HG03571 (cell line): Measurements from ENCODE around the gene ZMYND15.
A peak's percentile ranks its signal among the peaks of the same experiment; 100 is the strongest.
"Not testable (repeated sequence)": the region's sequence is repeated elsewhere in the genome, so short reads cannot be mapped to it uniquely, and the experiment has no call there.

ENCODE experiments used
- ATAC-seq: cut with Tn5 transposase; IDR thresholded peaks from one replicate; pipeline ENCODE4 v1.9.1; 2021; ENCODE audit not compliant: unreplicated experiment

Gene ZMYND15, protein sequence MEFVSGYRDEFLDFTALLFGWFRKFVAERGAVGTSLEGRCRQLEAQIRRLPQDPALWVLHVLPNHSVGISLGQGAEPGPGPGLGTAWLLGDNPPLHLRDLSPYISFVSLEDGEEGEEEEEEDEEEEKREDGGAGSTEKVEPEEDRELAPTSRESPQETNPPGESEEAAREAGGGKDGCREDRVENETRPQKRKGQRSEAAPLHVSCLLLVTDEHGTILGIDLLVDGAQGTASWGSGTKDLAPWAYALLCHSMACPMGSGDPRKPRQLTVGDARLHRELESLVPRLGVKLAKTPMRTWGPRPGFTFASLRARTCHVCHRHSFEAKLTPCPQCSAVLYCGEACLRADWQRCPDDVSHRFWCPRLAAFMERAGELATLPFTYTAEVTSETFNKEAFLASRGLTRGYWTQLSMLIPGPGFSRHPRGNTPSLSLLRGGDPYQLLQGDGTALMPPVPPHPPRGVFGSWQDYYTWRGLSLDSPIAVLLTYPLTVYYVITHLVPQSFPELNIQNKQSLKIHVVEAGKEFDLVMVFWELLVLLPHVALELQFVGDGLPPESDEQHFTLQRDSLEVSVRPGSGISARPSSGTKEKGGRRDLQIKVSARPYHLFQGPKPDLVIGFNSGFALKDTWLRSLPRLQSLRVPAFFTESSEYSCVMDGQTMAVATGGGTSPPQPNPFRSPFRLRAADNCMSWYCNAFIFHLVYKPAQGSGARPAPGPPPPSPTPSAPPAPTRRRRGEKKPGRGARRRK

DNA sequence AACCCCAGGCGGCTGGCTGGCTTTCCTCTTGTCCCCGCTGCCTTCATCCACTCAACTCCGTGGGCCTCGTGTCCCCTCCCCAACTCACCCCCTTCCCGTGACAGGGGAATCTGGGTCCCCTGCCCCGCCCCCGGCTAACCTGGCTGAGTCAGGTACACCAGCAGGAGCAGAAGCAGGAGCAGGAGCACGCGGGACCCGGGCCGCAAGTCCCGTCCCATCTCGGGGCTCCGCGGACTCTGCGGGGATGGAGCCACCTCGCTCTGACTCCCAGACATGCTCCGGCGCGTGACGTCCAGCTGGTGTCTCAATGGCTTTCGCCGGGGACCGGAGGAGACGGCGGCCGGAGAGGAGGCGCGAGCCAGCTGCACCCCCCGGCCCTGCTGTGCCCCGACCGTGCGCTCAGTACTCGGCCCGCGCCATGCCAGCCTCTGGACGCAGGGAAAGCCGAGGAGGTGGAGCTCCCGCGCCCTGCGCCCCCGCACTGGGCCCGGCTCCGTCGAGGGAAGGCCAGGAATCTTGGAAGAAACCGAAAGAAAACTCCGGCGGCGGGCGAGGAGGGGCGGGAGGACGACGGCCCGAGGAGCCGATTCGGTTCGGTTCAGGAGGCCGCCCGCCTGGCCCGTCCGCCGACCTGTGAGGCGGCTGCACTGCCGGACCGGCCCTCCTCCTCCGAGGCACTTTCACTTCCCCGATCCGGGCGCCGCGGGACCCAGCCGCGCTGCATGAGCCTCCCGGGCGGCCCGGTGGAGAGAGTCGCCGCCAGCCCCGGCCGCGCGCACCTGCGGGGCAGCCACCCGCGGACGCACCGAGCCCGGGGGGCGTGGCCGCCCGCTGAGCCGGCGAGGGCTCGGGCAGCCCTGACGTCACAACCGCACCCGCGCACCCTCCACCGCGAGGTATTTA lies at the start of gene ZMYND15, which contains the start of gene CXCL16:
TSS of gene ZMYND15 (plus strand) at position 712 of the 903 bp plus-strand sequence. CDS start 716 bp downstream, outside the sequence.
TSS of gene CXCL16 (minus strand) at position 807 of the 903 bp plus-strand sequence. CDS start at position 218, 589 bp downstream.
- peak; percentile 71 for ATAC-seq

DNA sequence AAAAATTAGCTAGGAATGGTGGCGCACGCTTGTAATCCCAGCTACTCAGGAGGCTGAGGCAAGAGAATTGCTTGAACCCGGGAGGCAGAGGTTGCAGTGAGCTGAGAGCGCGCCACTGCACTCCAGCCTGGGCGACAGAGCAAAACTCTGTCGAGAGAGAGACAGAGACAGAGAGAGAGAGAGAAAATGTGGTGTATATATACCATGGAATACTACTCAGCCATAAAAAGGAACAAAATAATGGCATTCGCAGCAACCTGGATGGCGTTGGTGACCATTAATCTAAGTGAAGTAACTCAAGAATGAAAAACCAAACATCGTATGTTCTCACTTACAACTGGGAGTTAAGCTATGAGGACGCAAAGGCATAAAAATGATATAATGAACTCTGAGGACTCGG lies 49.8 kb upstream of the ZMYND15 start:
- not testable (repeated sequence) for ATAC-seq

DNA sequence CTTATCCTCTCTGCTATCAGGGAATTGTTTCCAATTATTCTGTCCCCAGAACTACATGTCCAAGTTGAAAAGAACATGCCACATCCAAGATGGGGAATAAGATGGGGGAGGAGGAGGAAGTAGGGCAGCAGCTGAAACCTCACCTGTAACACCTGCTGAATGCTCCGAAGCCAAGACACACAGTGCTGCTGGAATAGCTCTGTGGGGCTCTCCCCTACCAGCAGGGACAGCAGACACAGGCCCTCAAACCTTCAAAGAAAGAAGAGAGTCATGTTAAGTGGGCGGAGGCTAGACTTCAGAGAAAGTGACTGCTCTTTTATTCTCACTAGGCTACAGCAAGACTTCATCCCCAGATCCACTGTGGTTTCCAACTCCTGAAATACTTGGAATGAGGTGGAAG lies 48.9 kb upstream of the ZMYND15 start:
- no peak for ATAC-seq

DNA sequence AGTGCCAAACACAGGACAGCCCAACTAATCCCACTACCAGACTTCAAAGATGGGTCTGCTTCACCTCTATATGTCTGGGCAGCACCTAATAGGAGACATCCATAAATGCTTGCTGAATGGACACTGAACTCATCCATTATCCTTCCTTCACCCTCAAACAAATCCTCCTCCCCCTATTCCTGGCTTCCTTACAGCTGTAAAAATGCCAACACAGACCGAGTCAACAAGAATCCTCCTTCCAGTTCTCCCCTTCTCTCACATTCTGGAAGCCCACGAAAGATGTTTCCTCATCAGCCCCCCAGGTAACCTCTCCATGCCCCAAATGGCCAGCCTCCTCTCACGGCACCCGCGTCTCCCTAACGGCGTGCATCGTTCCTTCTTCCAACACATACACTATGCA lies 47.9 kb upstream of the ZMYND15 start:
- ATAC-seq: no peak

DNA sequence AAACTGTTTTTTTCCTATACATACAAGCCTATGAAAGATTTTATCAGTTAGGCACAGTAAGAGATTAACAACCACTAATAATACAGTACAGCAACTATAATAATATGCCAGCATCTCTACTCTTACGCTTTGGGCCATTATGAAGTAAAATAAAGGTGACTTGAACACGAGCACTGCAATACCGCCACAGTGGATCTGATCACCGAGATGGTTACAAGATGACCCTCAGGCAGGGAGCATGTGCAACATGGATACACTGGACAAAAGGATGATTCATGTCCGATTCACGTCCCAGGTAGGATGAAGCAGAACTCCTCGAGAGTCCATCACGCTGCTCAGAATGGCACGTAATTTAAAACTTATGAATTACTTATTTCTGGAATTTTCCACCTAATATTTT lies 46.2 kb upstream of the ZMYND15 start:
- ATAC-seq: no peak

DNA sequence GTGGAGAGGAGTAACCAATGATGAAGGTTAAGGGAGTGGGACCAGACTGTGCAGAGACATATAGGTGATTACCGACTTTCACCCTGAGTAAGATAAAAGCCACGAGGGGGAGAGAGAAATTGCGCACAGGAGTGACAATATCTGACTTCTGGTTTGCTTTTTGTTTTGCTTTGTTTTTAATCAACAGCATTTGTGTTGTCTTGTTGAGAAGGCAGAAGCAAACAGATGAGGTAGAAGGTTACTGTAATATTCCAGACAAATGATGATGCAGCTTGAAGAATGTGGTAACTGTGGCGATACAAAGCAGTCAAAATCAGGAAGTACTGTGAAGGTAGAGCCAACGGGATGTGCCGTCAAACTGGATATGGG lies 43.2 kb upstream of the ZMYND15 start:
- ATAC-seq: no peak

DNA sequence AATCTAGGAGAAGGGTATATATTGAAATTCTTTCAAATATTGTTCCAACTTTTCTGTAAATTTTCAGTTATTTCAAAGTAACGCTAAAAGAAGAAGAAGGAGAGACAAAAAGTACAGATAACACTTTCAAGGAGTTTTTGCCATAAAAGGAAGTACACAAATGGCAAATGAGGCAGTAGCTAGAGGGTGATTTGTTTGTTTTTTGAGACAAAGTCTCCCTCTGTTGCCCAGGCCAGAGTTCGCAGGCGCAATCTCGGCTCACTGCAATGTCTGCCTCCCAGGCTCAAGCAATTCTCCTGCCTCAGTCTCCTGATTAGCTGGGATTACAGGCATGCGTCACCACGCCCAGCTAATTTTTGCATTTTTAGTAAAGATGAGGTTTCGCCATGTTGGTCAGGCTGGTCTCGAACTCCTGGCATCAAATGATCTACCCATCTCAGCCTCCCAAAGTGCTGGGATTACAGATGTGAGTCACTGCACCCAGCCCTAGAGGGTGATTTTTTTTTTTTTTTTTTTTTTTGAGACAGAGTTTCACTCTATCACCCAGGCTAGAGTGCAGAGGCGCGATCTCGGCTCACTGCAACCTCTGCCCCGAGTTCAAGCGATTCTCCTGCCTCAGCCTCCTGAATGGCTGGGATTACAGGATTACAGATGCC lies 40.1 kb upstream of the ZMYND15 start:
- ATAC-seq: not testable (repeated sequence)

DNA sequence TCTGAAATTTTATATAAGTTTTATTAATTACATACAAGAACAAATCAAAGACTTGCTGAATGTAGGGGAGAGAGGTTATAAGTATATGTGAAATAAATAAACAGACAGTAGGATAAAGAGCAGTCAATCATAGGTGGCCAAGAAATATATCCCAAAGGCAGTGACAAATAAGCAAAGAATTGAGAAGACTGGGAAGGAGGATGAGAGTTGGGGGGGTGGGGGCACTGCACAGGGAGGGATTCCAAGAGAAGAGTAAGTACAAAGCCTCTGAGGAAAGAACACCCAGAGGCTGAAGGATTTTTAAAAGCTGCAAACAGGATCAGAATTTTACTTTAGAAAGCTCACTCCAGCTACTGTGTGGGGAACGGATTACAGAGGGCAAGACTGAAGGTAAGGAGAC lies 38.5 kb upstream of the ZMYND15 start:
- ATAC-seq: no peak

DNA sequence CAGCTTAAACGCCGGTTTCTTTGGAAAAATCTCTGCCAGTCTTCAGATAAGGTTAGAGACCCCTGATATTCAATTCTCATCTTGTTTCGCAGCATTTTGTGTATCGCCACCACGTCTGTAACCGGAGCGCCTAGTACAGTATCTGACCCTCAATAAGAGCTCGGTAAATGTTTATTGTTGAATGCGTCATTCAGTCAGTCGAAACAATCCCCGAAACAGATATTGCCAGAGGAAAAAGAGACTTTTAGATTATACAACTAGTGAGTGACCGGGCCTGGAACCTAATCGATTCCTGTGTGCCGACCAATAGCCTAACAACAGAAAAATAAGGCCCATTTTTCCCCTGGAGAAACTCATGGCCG lies 36.3 kb upstream of the ZMYND15 start:
- ATAC-seq: no peak

DNA sequence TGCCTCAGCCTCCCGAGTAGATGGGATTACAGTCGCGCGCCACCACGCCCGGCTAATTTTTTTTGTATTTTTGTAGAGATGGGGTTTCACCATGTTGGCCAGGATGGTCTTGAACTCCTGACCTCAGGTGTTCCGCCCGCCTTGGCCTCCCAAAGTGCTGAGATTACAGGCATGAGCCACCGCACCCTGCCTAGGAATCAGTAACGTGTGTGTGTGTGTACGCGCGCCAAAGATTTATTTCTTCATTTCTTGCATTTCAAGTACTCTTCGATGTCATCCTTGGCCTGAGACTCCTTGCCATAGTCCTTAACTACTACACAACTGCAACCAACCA lies 35.1 kb upstream of the ZMYND15 start:
- ATAC-seq: not testable (repeated sequence)

DNA sequence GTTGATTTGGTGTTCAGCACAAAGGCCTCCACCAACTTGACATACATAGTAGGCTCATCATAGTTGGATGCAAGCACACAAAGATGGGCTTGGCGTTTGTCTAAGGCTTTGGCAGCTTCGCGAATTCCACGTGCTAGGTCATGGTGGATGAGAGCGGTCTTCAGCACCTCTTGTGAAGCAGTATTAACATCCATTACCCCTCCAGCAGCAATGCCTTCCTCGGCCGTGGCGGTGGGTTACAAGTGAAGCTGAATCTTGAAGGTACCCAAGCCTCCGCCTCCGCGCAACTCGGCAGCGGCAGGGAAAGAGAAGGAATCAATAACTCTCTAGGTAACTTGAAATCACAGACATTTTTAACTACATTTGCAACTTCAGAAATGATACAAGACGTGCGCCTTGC lies 34.6 kb upstream of the ZMYND15 start:
- ATAC-seq: no peak

DNA sequence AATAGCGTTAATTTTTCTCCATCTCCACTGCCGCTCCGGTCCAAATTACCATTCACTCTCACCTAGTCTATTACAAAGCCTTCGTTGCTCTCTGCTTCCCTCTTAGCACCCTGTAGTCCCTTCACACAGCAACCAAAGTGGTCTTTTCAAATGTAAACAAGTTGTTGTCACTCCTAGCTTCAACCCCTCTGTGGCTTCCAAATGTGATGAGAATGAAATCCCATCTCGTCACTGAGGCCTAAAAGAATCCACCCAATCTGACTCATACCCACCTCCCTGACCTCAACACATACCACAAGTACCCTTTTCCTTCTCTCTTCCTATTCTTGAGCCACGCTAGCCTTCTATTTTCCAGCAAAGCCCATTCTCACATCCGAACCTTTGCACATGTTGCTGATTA lies 33.5 kb upstream of the ZMYND15 start:
- no peak for ATAC-seq

DNA sequence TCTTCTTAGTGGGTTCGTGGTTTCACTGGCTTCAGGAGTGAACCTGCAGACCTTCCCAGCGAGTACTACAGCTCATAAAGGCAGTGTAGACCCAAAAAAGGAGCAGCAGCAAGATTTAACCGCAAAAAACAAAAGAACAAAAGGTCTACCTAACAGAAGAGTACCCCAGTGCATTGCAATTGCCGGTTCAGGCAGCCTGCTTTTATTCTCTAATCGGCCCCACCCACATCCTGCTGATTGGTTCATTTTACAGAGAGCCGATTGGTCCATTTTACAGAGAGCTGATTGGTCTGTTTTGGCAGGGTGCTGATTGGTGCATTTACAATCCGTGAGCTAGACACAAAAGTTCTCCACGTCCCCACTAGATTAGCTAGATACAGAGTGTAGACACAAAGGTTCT lies 31.2 kb upstream of the ZMYND15 start:
- no peak for ATAC-seq

DNA sequence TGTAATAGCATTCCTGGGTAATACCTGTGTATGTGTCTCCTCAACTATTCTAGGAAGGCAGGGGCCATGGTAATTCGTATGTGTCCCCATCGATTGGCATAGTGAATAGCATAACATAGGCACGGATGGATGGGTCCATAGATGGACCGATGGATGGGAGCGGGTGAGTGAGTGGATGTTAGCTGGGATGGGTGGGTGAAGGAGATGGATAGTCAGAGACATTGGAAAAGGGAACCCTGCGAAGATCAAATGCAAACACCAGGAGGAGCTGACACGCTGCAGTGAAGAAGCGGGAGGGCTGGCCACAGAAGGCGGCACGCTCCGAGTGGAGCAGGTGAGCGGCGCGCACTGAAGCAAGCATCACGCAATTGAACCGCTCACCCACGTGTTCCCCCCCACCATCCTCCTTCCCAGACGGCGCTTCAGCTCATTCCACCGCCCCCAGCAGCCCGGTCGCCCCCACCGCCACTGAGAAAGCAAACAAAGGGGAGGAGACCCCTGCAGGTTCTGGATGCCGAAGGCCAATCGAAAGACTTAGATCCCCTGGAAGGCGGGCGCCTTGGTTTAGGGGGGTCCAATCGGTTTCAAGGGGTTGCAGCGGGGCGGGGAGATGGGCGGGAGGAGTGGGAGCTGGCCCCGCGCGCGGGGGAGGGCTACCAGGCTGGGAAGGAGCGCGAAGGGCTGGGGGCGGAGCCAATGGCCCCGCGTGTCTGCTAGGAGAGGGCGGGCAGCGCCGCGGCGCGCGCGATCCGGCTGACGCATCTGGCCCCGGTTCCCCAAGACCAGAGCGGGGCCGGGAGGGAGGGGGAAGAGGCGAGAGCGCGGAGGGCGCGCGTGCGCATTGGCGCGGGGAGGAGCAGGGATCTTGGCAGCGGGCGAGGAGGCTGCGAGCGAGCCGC lies 29.6 kb upstream of the ZMYND15 start, which contains the start of gene ARRB2:
TSS of gene ARRB2 (plus strand) at position 839 of the 899 bp plus-strand sequence. CDS start 90 bp downstream, outside the sequence.
- peak; percentile 81 for ATAC-seq

DNA sequence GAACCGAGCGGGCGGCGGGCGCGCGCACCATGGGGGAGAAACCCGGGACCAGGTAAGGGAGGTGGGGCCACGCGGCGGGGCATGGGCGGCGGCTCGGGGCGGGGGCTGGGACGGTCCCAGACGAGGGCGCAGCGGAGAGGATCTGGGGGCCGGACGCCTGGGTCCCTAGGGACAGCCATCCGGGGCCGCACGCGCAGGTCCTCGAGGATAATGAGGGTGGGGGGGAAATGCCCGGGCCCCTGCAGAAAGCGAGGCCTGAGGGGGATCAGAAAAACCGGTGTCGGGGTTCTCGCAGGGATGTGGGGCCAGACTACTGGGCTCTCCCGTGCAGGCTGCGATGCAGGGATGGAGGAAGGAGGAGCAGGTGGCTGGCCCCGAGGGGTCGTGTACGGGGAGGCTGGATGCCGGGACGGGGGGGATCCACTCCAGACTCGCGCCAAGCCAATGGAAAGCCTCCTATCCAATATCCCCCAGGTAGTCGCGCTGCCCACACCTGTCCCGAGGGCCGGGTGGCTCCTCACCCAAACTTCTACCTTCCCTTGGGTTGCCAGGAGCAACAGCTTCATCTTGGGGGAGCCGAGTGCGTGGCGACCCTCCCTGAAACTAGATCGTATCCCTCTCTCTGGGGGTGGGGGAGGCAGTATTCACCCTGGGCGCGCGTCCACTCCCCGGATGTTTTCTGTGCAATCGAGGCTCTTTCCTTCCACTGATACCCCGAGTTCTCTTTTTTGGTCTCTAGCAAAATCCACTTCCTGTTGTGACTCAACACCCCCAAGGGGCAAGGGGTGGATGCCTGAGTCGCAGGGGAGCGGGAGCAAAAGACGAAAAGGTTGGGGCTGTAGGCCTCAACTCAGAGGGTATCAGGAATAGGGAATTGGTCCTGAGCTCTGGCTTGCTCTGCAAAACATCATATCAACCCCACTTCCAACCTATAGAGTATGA lies 28.7 kb upstream of the ZMYND15 start:
- peak; percentile 1 for ATAC-seq

DNA sequence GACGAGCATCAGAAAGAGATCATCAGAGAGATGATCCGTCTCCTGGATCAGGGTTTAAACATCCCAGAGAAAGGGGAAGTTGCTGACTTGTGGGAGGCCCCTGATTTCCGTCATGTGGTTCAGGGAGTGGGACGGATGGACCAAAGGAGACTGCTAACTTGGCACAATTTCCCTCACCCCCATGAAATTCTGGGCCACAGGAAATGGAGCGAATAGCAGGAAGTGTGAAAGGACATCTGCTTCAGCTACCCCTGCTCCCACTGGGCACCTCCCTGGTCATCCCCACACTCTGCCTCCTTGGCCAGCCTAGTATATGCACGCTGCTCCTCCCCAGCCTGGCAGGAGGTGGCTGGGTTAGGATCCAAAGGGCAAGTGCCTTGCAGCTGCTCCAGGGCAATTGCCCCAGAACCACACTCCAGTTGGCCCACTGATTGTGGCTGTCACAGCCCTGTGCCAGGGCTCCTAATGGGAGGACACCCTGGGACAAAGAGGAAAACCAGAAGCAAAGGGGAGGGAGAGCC lies 27.9 kb upstream of the ZMYND15 start:
- no peak for ATAC-seq

DNA sequence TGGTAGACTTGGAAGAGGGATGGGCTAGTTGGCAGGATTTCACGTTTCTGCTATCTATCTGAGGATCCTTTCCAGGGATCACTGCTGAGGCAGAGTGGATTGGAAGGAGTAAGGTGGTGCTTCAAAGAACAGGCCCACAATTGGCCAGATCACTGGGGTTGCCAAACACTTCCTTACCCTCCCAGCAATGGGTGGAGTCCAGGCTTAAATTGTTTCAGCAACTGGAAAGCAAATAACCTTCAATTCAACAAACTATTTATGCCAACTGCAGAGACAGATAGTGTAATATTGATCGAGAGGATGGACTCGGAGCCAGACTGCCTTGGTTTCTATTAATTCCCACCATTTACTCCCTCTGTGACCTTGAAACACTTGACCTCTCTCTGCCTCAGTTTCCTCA lies 27.1 kb upstream of the ZMYND15 start:
- ATAC-seq: no peak

DNA sequence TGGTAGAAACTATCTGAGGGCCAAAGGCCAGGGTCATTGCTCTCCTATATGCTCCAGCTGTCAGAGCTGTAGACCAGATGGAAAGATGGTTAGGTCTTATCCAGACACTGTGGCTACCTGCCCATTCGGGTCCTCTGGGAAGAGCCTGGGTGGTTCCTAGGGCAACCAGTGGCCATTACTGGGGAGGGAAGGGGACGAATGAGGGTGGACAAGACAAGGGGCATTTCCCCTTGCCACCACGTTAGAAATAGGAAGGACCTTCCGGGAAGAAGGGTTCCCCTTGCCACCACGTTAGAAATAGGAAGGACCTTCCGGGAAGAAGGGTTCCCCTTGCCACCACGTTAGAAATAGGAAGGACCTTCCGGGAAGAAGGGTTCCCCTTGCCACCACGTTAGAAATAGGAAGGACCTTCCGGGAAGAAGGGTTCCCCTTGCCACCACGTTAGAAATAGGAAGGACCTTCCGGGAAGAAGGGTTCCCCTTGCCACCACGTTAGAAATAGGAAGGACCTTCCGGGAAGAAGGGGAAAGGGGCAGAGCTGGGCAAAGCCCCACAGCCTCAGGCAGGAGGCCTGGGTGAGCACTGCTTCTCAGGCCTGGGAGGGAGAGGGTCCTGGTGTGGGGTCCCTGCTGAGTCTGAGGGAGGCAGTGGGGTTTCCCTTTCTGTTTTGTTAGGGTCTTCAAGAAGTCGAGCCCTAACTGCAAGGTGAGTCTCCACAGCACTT lies 25.1 kb upstream of the ZMYND15 start:
- not testable (repeated sequence) for ATAC-seq
